DOHH2 (cell line): ENCODE measurements around the gene UBE2V1.

Experiments used
- CTCF ChIP-seq: fragments of 200-600 bp; sonication (generic); IDR thresholded peaks from one replicate; pipeline ENCODE4 v1.5.1; 2014; ENCODE audit warnings: antibody characterized with exemption, mild to moderate bottlenecking, low read depth, low read length; ENCODE audit not compliant: poor library complexity, severe bottlenecking
- EZH2phosphoT487 ChIP-seq: fragments of 200-600 bp; sonication (generic); IDR thresholded peaks from 2 replicates; pipeline ENCODE4 v1.6.1; 2017; ENCODE audit warnings: borderline replicate concordance, mild to moderate bottlenecking, antibody characterized with exemption, low read length, moderate library complexity, mixed read lengths

GRCh38 chr20:50065325-50065615 lies 47.7 kb downstream of the UBE2V1 start:
- TF ChIP-seq CTCF: no peak
- TF ChIP-seq EZH2phosphoT487: no peak
